Fibroblast of lung (primary cell): Measurements from ENCODE around the gene GSTM3.

Source experiments
- EZH2 ChIP-seq: IDR thresholded peaks from 2 replicates; pipeline ENCODE4 v1.5.1; 2012; ENCODE audit warnings: low read length, control low read depth, mild to moderate bottlenecking; ENCODE audit errors: missing control alignments
- TF ChIP-seq, protein P1 (sequence below), 2 donors: IDR thresholded peaks in 1 of 2; conservative IDR thresholded peaks in 1 of 2; 1 replicate in 1 of 2; 2 replicates in 1 of 2; pipeline ENCODE4 v1.5.1; 2011 to 2012; ENCODE audit warnings: low read length in 2 of 2, control low read depth in 1 of 2, inconsistent platforms in 1 of 2, low read depth in 1 of 2, mild to moderate bottlenecking in 1 of 2

DNA sequence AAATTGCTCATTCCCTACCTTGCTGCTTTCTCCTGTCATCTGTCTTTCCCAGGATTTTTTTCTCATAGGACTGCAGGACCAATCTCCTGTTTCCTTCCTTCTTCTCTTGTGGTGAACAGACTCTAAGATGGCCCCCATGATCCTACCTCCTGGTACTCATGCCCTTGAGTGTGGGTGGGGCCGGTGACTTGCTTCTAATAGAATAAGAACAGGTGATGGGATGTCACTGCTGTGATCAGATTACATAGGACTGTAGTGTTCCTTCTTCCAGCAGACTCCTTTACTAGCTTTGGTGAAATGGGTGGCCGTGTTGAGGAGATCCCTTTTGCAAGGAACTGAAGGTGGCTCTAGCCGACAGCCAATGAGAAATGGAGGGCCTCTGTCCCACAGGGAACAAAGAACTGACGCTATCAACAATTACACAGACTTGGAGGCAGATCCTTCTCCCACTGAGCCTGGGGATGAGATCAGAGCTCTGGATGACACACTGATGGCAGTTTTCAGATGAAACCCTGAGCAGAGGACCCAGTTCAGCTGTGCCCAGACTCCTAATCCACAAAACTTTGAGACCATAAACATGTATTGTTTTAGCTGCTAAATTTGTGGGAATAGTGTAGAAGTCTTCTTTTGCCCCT lies 7.5 kb downstream of the GSTM3 start:
- TF ChIP-seq, protein P1, sequence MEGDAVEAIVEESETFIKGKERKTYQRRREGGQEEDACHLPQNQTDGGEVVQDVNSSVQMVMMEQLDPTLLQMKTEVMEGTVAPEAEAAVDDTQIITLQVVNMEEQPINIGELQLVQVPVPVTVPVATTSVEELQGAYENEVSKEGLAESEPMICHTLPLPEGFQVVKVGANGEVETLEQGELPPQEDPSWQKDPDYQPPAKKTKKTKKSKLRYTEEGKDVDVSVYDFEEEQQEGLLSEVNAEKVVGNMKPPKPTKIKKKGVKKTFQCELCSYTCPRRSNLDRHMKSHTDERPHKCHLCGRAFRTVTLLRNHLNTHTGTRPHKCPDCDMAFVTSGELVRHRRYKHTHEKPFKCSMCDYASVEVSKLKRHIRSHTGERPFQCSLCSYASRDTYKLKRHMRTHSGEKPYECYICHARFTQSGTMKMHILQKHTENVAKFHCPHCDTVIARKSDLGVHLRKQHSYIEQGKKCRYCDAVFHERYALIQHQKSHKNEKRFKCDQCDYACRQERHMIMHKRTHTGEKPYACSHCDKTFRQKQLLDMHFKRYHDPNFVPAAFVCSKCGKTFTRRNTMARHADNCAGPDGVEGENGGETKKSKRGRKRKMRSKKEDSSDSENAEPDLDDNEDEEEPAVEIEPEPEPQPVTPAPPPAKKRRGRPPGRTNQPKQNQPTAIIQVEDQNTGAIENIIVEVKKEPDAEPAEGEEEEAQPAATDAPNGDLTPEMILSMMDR (conservative IDR thresholded peaks at IDR 0.05 in 1 of 2, IDR thresholded peaks at IDR 0.05 in 1 of 2; ENCODE audit: low read depth in 1 of 2, low read length in 2 of 2) = no peak
- TF ChIP-seq EZH2 = no peak
